WTC11 (cell line): ENCODE results near the gene MMS19. TPM values are rescaled to one million over a fixed set of nuclear protein-coding genes. Genes with fewer than 3 reads are reported as not detected.
A peak's percentile ranks its signal among the peaks of the same experiment; 100 is the strongest.

Experiments
- ATAC-seq: fragments of 200-7000 bp; cut with Tn5 transposase; 2 replicates; pipeline ENCODE4 v1.10.0; 2021; ENCODE audit warnings: mild to moderate bottlenecking, moderate library complexity
- CTCF ChIA-PET: fragments of 300-600 bp; sonication (Branson Sonifier 250); formaldehyde crosslinking; loops from one replicate; lab custom pipeline; 2021; ENCODE audit warnings: antibody characterized with exemption; lab: Charles Lee
- POLR2A ChIA-PET: fragments of 350-600 bp; sonication (Branson Sonifier 250); formaldehyde crosslinking; loops from one replicate; lab custom pipeline; 2021; ENCODE audit warnings: antibody characterized with exemption; lab: Charles Lee
- DNase-seq: peaks from one replicate; pipeline ENCODE4 v3.0.0; 2021; ENCODE audit warnings: low spot score
- H3K27ac Mint-ChIP-seq: 2 replicates; pipeline ENCODE4 v1.8.0; 2021; ENCODE audit warnings: mixed read lengths
- H3K27me3 Mint-ChIP-seq: 2 replicates; pipeline ENCODE4 v1.8.0; 2021; ENCODE audit warnings: low read depth, mild to moderate bottlenecking, moderate library complexity, mixed read lengths
- H3K36me3 Mint-ChIP-seq: 2 replicates; pipeline ENCODE4 v1.8.0; 2021; ENCODE audit warnings: mixed read lengths
- H3K4me1 Mint-ChIP-seq: 2 replicates; pipeline ENCODE4 v1.8.0; 2022; ENCODE audit warnings: mixed read lengths
- H3K4me3 Mint-ChIP-seq: 2 replicates; pipeline ENCODE4 v1.8.0; 2021; ENCODE audit warnings: mild to moderate bottlenecking, moderate library complexity, mixed read lengths
- H3K9me3 Mint-ChIP-seq: 2 replicates; pipeline ENCODE4 v1.8.0; 2021; ENCODE audit warnings: mixed read lengths
- ATF1 ChIP-seq: sonication (generic); formaldehyde crosslinking; IDR thresholded peaks from 2 replicates; pipeline ENCODE4 v1.8.1; 2023; ENCODE audit warnings: mild to moderate bottlenecking, moderate library complexity, missing genetic modification reagents
- CREM ChIP-seq: sonication (generic); formaldehyde crosslinking; IDR thresholded peaks from 2 replicates; pipeline ENCODE4 v1.8.1; 2022; ENCODE audit warnings: mild to moderate bottlenecking, missing genetic modification reagents, moderate library complexity
- ETV6 ChIP-seq: sonication (generic); formaldehyde crosslinking; IDR thresholded peaks from 2 replicates; pipeline ENCODE4 v1.8.1; 2022; ENCODE audit warnings: mild to moderate bottlenecking, missing genetic modification reagents
- GTF2I ChIP-seq: fragments of 250-450 bp; sonication (Bioruptor Pico); conservative IDR thresholded peaks from 2 replicates; pipeline ENCODE4 v1.4.0; 2021; ENCODE audit warnings: mild to moderate bottlenecking
- KAT7 ChIP-seq: sonication (generic); formaldehyde crosslinking; IDR thresholded peaks from 2 replicates; pipeline ENCODE4 v1.8.1; 2023; ENCODE audit warnings: missing genetic modification reagents, mild to moderate bottlenecking, borderline replicate concordance
- MXD4 ChIP-seq: fragments of 250-450 bp; sonication (Bioruptor Pico); IDR thresholded peaks from 2 replicates; pipeline ENCODE4 v1.8.0; 2021; ENCODE audit warnings: mild to moderate bottlenecking, moderate library complexity, borderline replicate concordance
- RELA ChIP-seq: sonication (generic); formaldehyde crosslinking; IDR thresholded peaks from 2 replicates; pipeline ENCODE4 v1.8.1; 2022; ENCODE audit warnings: missing genetic modification reagents, mild to moderate bottlenecking, borderline replicate concordance
- SMAD4 ChIP-seq: sonication (generic); formaldehyde crosslinking; IDR thresholded peaks from 2 replicates; pipeline ENCODE4 v1.8.0; 2022; ENCODE audit warnings: mild to moderate bottlenecking, missing genetic modification reagents
- TCF7 ChIP-seq: sonication (generic); formaldehyde crosslinking; IDR thresholded peaks from 2 replicates; pipeline ENCODE4 v1.8.0; 2022; ENCODE audit warnings: mild to moderate bottlenecking, low read depth, missing genetic modification reagents, moderate library complexity
- TP53 ChIP-seq: sonication (generic); formaldehyde crosslinking; IDR thresholded peaks from 2 replicates; pipeline ENCODE4 v1.8.1; 2023; ENCODE audit warnings: mild to moderate bottlenecking, missing genetic modification reagents
- ZNF263 ChIP-seq: sonication (generic); formaldehyde crosslinking; IDR thresholded peaks from 2 replicates; pipeline ENCODE4 v1.8.1; 2022; ENCODE audit warnings: low read depth, mild to moderate bottlenecking, moderate library complexity, missing genetic modification reagents
- total RNA-seq: library from RNA; stranded (reverse); gene quantifications from 3 replicates; pipeline ENCODE4 v1.2.3, GENCODE V29; 2021
- TF ChIP-seq, protein P1 (sequence below): fragments of 200-600 bp; IDR thresholded peaks from 2 replicates; pipeline ENCODE4 v1.8.0; 2022; ENCODE audit warnings: antibody characterized with exemption
- TF ChIP-seq, protein P2 (sequence below): sonication (generic); formaldehyde crosslinking; IDR thresholded peaks from 2 replicates; pipeline ENCODE4 v1.8.1; 2023; ENCODE audit warnings: mild to moderate bottlenecking, moderate library complexity, missing genetic modification reagents
- TF ChIP-seq, protein P3 (sequence below): sonication (generic); formaldehyde crosslinking; conservative IDR thresholded peaks from 2 replicates; pipeline ENCODE4 v1.8.1; 2023; ENCODE audit warnings: mild to moderate bottlenecking, low read depth, missing genetic modification reagents, moderate library complexity
- TF ChIP-seq, protein P4 (sequence below): sonication (generic); formaldehyde crosslinking; IDR thresholded peaks from 2 replicates; pipeline ENCODE4 v1.8.1; 2022; ENCODE audit warnings: low read depth, missing genetic modification reagents, borderline replicate concordance
- TF ChIP-seq, protein P5 (sequence below): sonication (generic); formaldehyde crosslinking; conservative IDR thresholded peaks from 2 replicates; pipeline ENCODE4 v1.8.1; 2022; ENCODE audit warnings: mild to moderate bottlenecking, missing genetic modification reagents
- TF ChIP-seq, protein P6 (sequence below): fragments of 250-450 bp; sonication (Bioruptor Pico); IDR thresholded peaks from 2 replicates; pipeline ENCODE4 v1.9.0; 2021; ENCODE audit warnings: moderate library complexity, mild to moderate bottlenecking, inconsistent platforms, borderline replicate concordance
- TF ChIP-seq, protein P7 (sequence below): sonication (generic); formaldehyde crosslinking; IDR thresholded peaks from 2 replicates; pipeline ENCODE4 v1.8.1; 2022; ENCODE audit warnings: low read depth, mild to moderate bottlenecking, moderate library complexity, missing genetic modification reagents, borderline replicate concordance
- TF ChIP-seq, protein P8 (sequence below): fragments of 250-450 bp; sonication (Bioruptor Pico); IDR thresholded peaks from 2 replicates; pipeline ENCODE4 v1.8.0; 2021; ENCODE audit warnings: mild to moderate bottlenecking

MMS19 gene
- total RNA-seq, 1 experiment from 2014 or later = 135 TPM

DNA sequence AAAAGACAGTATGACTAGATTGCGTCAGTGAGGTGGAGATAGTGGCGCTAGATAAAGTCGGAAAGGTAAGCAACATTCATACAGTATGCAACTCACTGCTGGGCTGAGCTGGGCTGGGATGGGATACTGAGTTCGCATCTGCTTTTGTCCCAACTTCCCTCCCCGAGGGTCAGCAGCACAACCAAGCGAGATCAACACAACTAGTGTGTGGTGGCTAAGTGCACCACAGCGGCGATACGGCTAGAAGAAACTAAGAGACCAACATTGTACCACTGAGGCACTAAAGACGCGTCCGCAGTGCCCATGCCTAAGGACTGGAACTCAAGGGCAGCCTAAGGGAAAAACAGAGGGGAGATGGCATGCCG is 52.9 kb downstream of the MMS19 start:
- 0 out of 2 replicates have a peak, but pooled peaks have one; percentile 1 for ATAC-seq
- Mint-ChIP-seq H3K9me3 (no peaks in the 10 kb centered on the region), H3K27ac (peak overlapping the region; percentile 94)

DNA sequence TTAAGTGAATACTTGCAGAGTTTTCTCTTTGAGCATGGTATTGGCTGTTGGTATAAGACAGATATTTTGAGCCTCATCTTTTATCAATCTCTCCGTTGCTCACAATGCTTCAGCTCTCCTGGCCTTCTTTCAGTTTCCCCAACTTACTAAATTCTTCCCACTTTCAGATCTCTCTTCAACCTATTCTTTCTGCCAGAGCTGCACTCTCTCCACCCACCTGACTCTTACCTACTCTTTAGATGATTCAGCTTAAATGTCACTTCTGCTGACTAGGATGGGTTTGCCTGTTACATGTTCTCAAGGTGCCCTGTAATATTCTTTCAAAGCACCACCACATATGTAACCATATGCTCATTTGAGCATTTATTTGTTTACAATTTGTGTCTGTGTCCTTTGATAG is 54.0 kb downstream of the MMS19 start:
- H3K27ac Mint-ChIP-seq = no peak overlapping the region; the same call in 1 of the 2 replicates
- peaks cover 18% of the 10 kb centered on the region for H3K4me1 Mint-ChIP-seq
- CTCF ChIA-PET = interaction anchor here (2.6 kb wide), 1 partner anchor 37 kb away, joined by 14 read pairs; no protein-coding TSS in a partner anchor
- no peak for ATAC-seq
- peak overlapping the region; percentile 97 for H3K4me3 Mint-ChIP-seq
- POLR2A ChIA-PET = no interaction called here
- peaks cover 23% of the 10 kb centered on the region for H3K36me3 Mint-ChIP-seq
- H3K9me3 Mint-ChIP-seq = no peaks in the 10 kb centered on the region
- H3K27me3 Mint-ChIP-seq = no peaks in the 10 kb centered on the region
- no peak for DNase-seq
- TF ChIP-seq ETV6 (no peak), KAT7 (no peak), ZNF263 (CRISPR knock-in tag) (no peak), RELA (no peak), TCF7 (CRISPR knock-in tag) (no peak), CREM (CRISPR knock-in tag) (no peak), TP53 (CRISPR knock-in tag) (no peak), GTF2I (CRISPR knock-in tag) (no peak)
- TF ChIP-seq, protein P1, sequence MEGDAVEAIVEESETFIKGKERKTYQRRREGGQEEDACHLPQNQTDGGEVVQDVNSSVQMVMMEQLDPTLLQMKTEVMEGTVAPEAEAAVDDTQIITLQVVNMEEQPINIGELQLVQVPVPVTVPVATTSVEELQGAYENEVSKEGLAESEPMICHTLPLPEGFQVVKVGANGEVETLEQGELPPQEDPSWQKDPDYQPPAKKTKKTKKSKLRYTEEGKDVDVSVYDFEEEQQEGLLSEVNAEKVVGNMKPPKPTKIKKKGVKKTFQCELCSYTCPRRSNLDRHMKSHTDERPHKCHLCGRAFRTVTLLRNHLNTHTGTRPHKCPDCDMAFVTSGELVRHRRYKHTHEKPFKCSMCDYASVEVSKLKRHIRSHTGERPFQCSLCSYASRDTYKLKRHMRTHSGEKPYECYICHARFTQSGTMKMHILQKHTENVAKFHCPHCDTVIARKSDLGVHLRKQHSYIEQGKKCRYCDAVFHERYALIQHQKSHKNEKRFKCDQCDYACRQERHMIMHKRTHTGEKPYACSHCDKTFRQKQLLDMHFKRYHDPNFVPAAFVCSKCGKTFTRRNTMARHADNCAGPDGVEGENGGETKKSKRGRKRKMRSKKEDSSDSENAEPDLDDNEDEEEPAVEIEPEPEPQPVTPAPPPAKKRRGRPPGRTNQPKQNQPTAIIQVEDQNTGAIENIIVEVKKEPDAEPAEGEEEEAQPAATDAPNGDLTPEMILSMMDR = no peak
- TF ChIP-seq, protein P2, sequence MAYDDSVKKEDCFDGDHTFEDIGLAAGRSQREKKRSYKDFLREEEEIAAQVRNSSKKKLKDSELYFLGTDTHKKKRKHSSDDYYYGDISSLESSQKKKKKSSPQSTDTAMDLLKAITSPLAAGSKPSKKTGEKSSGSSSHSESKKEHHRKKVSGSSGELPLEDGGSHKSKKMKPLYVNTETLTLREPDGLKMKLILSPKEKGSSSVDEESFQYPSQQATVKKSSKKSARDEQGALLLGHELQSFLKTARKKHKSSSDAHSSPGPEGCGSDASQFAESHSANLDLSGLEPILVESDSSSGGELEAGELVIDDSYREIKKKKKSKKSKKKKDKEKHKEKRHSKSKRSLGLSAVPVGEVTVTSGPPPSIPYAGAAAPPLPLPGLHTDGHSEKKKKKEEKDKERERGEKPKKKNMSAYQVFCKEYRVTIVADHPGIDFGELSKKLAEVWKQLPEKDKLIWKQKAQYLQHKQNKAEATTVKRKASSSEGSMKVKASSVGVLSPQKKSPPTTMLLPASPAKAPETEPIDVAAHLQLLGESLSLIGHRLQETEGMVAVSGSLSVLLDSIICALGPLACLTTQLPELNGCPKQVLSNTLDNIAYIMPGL (CRISPR knock-in tag) = no peak
- TF ChIP-seq, protein P3, sequence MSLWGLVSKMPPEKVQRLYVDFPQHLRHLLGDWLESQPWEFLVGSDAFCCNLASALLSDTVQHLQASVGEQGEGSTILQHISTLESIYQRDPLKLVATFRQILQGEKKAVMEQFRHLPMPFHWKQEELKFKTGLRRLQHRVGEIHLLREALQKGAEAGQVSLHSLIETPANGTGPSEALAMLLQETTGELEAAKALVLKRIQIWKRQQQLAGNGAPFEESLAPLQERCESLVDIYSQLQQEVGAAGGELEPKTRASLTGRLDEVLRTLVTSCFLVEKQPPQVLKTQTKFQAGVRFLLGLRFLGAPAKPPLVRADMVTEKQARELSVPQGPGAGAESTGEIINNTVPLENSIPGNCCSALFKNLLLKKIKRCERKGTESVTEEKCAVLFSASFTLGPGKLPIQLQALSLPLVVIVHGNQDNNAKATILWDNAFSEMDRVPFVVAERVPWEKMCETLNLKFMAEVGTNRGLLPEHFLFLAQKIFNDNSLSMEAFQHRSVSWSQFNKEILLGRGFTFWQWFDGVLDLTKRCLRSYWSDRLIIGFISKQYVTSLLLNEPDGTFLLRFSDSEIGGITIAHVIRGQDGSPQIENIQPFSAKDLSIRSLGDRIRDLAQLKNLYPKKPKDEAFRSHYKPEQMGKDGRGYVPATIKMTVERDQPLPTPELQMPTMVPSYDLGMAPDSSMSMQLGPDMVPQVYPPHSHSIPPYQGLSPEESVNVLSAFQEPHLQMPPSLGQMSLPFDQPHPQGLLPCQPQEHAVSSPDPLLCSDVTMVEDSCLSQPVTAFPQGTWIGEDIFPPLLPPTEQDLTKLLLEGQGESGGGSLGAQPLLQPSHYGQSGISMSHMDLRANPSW (CRISPR knock-in tag) = no peak
- TF ChIP-seq, protein P4, sequence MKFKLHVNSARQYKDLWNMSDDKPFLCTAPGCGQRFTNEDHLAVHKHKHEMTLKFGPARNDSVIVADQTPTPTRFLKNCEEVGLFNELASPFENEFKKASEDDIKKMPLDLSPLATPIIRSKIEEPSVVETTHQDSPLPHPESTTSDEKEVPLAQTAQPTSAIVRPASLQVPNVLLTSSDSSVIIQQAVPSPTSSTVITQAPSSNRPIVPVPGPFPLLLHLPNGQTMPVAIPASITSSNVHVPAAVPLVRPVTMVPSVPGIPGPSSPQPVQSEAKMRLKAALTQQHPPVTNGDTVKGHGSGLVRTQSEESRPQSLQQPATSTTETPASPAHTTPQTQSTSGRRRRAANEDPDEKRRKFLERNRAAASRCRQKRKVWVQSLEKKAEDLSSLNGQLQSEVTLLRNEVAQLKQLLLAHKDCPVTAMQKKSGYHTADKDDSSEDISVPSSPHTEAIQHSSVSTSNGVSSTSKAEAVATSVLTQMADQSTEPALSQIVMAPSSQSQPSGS (CRISPR knock-in tag) = no peak
- TF ChIP-seq, protein P5, sequence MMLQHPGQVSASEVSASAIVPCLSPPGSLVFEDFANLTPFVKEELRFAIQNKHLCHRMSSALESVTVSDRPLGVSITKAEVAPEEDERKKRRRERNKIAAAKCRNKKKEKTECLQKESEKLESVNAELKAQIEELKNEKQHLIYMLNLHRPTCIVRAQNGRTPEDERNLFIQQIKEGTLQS = no peak
- TF ChIP-seq, protein P6, sequence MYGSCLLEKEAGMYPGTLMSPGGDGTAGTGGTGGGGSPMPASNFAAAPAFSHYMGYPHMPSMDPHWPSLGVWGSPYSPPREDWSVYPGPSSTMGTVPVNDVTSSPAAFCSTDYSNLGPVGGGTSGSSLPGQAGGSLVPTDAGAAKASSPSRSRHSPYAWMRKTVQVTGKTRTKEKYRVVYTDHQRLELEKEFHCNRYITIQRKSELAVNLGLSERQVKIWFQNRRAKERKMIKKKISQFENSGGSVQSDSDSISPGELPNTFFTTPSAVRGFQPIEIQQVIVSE (CRISPR knock-in tag) = no peak

More for the DNA sequence above, 52.9 kb downstream of the MMS19 start:
- POLR2A ChIA-PET = interaction anchor here (0.8 kb wide), 1 partner anchor 16 kb away, joined by 3 read pairs; no protein-coding TSS in a partner anchor
- TF ChIP-seq, protein P2 (CRISPR knock-in tag) = no peak
- no peak for TF ChIP-seq SMAD4 (CRISPR knock-in tag)
- TF ChIP-seq ATF1 (CRISPR knock-in tag) = no peak
- TF ChIP-seq MXD4 (CRISPR knock-in tag) = no peak
- TF ChIP-seq, protein P7, sequence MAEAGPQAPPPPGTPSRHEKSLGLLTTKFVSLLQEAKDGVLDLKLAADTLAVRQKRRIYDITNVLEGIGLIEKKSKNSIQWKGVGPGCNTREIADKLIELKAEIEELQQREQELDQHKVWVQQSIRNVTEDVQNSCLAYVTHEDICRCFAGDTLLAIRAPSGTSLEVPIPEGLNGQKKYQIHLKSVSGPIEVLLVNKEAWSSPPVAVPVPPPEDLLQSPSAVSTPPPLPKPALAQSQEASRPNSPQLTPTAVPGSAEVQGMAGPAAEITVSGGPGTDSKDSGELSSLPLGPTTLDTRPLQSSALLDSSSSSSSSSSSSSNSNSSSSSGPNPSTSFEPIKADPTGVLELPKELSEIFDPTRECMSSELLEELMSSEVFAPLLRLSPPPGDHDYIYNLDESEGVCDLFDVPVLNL (CRISPR knock-in tag) = no peak
- TF ChIP-seq, protein P6 (CRISPR knock-in tag) = no peak
- TF ChIP-seq, protein P8, sequence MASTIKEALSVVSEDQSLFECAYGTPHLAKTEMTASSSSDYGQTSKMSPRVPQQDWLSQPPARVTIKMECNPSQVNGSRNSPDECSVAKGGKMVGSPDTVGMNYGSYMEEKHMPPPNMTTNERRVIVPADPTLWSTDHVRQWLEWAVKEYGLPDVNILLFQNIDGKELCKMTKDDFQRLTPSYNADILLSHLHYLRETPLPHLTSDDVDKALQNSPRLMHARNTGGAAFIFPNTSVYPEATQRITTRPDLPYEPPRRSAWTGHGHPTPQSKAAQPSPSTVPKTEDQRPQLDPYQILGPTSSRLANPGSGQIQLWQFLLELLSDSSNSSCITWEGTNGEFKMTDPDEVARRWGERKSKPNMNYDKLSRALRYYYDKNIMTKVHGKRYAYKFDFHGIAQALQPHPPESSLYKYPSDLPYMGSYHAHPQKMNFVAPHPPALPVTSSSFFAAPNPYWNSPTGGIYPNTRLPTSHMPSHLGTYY (CRISPR knock-in tag) = no peak
- peak overlapping the region; percentile 97 for H3K4me3 Mint-ChIP-seq
- CTCF ChIA-PET = no interaction called here
- H3K4me1 Mint-ChIP-seq = peaks cover 18% of the 10 kb centered on the region
- DNase-seq = no peak
- H3K27me3 Mint-ChIP-seq = no peaks in the 10 kb centered on the region
- H3K36me3 Mint-ChIP-seq = peaks cover 17% of the 10 kb centered on the region
